GM21390 (cell line): Measurements from ENCODE around the gene MRNIP.

Experiments
- ATAC-seq: cut with Tn5 transposase; IDR thresholded peaks from one replicate; pipeline ENCODE4 v1.9.1; 2021; ENCODE audit not compliant: unreplicated experiment

Gene MRNIP, protein sequence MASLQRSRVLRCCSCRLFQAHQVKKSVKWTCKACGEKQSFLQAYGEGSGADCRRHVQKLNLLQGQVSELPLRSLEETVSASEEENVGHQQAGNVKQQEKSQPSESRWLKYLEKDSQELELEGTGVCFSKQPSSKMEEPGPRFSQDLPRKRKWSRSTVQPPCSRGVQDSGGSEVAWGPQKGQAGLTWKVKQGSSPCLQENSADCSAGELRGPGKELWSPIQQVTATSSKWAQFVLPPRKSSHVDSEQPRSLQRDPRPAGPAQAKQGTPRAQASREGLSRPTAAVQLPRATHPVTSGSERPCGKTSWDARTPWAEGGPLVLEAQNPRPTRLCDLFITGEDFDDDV

DNA sequence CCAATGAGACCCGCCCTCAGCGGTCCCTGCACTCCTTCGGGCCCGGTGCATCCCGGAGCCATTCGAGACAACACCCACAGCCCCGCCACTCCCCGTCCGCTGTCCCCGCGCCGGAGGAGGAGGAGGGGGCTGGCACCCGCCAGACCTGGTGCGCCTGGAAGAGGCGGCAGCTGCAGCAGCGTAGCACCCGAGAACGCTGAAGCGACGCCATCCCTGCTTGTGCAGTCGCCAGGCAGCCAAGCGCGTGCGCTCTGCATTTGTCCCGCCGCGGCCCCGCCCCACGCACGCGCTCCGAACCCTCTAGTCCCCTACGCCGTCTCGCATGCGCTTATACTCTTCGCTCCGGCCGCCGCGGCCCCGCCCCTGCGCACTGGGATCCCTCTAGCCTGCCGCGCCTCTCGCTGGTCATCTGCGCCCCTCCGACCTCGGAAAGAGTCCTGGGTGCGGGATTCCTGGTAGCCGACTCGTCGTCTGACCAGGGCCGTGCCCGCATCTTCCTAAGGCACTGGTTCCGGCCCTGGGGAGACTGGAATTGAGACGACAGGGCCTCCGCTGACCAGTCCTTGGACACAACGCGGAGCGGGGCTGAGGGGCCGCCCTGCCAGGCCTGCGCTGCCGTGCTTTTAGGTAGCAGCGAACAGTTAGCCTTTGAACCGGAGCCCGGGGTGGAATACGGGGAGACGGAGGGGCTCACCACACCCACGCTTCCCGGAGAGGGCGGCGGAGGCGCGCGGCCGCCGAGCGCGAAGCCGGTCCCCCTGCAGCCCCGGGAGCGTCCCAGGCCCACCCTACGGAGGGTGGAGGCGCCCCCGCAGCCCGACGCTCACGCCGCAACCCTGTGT lies at the start of gene MRNIP:
Gene MRNIP, minus strand, starts transcription at position 232 of the 842 bp plus-strand sequence. Its CDS starts 21 bp downstream, at position 211.
- peak; percentile 98 for ATAC-seq

DNA sequence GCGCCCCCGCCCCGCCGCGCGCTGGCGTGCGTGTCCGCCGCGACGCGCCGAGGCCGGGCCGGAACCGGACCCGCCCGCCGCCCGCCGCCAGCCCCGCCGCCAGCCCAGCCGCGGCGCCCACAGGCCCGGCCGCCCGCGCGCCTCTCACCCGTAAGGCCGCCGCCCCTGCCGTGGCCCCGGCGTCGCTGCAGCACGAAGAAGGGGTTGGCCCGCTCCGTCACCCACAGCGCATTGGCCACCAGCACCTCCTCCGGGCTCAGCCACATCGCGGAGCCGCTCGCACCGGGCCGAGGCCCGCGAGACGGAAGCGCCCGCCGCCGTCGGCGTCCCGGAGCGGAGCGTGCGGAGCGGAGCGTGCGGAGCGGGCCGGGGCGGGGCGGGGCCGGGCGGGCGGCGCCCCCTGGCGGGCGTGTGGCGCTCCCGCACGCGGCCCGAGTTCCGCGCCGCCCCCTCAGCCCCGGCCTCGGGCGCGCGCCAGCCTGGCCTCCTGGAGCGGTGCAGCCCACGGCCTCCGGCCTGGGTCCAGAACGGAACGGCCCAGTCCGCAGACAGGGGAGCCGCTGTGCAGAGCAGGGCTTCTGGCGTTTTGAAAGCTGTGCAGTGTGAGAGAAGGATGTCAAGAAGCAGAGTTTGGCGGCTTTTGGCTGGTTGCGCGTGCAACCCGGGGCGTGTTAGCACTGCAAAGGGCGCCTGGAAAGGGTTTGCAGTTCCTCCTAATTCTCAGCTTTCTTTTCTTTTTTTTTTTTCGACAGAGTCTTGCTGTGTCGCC lies 49.1 kb upstream of the MRNIP start, which contains the start of gene TBC1D9B:
Gene TBC1D9B, minus strand, starts transcription at position 342 of the 769 bp plus-strand sequence. Its CDS starts 76 bp downstream, at position 266.
- peak; percentile 95 for ATAC-seq

DNA sequence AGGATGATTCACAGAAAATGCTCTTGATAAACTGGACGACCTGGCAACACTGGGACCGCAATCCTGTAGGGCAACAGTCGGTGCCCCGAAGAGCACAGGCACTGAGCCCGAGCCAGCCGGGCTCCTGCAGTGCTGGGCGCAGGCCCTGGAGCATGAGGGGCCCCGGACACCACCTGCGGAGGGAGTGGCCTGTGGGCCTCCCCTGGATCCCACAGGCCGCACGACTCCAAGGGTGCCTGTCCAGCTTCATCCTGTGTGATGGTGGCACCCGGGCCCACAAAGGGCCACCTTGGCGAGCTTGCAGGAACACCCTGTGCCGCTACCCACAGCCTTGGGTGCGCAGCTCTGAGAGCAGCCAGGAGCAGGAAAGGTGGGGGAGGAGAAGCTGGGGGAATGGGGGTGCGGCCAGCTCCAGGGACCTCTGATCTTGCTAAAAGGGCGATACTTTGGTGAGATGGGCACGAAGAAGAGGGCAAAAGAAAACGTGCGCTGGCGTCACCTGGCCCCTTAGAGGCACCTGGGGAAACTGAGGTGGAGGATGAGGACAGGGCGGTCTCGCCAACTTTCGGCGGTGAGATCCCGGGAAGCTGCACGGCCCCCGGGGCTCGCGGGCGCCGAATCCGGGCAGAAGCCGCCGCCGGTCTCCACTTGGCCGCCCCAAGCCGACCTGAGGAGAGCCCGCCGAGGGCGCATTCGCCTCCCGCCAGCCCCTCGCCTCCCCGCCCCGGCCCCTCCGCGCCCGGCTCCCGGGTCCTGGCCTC lies 48.4 kb upstream of the MRNIP start:
- ATAC-seq: peak; percentile 39

DNA sequence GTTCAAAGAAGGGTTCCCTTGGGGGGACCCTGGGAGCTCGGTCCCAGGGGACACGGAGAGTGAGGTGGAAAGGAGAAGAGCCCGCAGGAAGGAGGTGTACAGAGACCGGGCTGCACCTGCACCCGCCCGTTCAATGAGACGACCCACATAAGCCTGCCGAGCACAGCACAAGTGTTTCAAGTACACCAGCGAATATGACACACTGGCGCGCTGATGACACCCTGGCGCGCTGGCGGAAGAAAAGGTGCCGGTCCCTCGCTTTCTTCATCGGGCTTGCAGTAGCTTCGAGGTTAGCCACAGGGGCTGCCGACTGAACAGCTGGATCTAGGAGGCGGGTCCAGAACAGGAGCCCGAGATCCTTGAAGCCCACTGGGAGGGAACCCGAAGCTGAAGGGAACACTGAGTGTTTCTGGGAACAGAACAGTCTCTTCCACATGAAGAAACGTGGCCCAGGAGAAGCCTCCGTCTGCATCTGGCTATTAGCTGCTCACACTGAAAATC lies 47.7 kb upstream of the MRNIP start:
- ATAC-seq: no peak

- ATAC-seq: no peak
These were observed 46.5 kb upstream of the MRNIP start for GRCh38 chr5:179905161-179905560.

DNA sequence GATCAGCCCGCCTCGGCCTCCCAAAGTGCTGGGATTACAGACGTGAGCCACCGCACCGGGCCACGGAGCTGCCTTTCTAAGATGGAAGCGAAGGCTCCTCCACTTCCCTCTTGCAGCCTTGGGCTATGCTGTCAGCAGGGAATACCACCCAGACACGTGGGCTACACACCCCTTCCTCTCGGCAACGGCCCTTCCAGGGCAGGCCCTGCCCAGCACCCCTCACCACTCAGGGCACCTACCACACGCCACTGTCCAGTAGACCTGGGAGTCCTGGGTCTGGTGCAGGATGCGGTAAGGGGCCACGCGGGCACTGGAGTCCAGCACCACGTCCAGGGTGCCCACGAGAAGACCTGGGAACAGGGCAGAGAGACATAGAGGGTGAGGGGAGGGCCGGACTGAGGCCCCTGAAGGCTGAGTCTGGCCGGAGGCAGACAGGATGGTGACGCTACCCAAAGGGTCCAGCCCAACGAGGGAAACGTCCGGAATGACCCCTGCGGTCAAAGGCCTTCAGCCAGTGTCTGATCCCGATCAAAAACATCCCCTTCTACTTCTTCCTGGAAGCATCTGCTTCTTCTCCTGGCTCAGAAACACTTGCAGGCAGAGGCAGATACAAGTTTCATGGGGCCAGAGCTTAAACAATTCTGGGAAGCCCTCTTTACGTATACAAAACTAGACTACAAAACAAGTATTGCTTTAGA lies 46.0 kb upstream of the MRNIP start:
- ATAC-seq: no peak

GRCh38 chr5:179902763-179903158 lies 44.1 kb upstream of the MRNIP start:
- ATAC-seq: no peak

DNA sequence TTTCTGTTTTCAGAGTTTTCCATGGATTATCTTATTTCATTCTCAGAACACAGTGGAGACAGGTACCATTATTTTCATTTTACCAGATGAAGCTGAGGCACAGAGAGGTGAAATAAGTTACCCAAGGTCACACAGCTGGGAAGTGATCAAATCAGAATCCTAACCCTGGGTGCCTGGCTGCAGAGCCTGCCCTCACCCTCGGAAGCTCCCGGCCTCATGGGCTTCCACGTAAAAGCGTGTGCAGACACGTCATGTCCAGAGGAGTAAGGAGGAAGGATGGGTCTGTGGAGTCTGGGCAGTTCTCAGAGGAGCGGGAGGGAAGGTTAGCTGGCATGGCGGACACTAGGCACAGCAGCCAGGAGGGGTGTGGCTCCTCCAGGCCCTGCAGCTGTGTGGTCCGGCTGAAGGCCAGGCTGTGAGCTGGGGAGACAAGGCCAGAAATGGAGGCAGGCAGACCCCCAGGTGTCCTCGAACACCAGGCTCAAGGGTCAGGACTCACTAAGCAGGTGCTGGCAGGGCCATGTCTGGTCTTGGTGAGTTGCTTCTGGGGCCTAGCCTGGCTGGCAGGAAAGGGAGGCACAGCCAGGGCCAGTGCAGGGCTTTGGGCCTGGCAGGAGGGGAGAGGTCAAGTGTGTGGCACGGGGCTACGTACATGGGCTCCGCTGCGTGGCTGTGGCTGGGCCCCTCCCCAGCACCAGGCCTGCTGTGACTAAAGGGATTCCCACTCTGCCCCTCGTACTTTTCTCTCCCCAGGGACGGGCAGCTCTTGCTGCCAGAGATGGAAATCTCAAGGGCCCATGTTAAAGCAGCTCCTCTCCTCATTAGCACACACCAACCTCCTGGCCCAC lies 43.5 kb upstream of the MRNIP start:
- no peak for ATAC-seq

DNA sequence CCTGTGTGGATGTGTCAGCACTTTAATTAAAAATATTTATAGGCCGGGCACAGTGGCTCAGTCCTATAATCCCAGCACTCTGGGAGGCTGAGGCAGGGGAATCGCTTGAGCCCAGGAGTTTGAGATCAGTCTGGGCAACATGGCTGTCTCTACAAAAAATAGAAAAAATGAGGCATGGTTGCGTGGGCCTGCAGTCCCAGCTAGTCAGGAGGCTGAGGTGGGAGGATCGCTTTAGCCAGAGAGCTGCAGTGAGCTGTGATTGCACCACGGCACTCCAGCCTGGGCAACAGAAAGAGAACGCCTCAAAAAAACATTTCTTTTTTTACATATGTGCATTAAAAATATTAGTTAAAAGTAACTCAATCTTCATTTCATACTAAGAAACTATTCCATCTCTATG lies 42.8 kb upstream of the MRNIP start:
- no peak for ATAC-seq

DNA sequence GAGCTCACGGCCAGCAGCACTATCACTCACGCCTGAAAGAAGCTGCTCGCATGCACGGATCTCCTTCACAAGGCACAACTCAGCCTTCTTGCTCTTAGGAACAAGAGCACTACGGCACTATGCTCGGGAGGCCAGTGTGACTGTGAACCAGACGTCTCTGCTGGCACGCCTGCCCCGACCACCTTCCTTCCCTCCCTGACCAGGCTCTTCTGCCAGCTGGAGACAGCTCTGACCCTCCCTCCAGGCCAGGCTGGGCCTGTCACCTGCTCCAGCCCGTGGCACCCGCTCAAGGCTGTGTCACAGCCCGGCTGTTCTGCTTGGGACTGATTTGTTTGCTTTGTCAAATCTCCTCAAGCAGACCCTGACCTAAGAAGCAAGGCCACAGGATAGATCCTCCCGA lies 42.1 kb upstream of the MRNIP start:
- ATAC-seq: no peak

GRCh38 chr5:179900206-179900605 lies 41.6 kb upstream of the MRNIP start:
- no peak for ATAC-seq

GRCh38 chr5:179895861-179896260 lies 37.2 kb upstream of the MRNIP start:
- no peak for ATAC-seq

DNA sequence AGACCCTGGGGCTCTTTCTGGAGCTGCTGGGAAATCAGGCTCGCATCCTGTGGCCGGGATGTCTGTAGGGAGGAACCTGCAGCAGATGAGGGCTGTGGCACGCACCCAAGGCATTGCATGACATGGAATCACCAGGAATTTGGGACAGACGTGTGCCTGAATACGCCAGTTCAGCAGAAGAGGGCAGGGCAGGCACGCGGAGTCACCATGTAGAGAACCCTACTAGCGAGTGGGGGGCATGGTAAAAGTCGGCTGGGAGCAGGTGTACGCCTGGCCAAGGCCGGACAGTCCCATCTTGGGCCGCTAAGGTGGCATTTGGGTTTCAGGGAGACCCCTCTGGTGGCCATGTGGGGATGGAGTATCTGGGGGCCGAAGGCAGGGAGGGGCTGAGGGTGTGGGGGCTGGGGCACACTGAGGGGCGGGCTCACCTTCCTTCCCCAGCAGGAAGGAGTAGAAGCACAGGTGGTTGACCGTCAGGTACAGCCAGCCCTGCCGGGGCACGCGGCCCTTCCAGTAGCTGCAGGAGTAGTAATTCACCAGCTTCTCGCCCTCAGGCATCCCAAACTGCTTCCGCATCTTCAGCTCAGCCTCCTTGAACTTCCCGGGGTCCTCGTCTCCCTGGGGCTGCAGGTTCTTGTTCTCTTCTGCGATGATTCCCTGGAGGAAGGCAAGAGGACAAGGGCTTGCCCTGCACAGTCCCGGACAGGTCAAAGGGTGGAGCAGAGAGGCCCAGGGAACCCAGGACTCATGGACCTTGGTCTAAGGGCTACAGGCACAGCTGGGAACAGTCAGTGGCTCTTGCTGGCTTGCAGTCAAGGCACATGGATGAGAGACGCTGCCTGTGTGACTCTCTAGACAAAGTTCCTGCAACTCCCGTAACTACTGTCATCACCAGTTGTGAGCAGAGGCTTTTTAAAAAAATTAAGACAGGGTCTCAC lies 35.6 kb upstream of the MRNIP start:
- ATAC-seq: no peak

DNA sequence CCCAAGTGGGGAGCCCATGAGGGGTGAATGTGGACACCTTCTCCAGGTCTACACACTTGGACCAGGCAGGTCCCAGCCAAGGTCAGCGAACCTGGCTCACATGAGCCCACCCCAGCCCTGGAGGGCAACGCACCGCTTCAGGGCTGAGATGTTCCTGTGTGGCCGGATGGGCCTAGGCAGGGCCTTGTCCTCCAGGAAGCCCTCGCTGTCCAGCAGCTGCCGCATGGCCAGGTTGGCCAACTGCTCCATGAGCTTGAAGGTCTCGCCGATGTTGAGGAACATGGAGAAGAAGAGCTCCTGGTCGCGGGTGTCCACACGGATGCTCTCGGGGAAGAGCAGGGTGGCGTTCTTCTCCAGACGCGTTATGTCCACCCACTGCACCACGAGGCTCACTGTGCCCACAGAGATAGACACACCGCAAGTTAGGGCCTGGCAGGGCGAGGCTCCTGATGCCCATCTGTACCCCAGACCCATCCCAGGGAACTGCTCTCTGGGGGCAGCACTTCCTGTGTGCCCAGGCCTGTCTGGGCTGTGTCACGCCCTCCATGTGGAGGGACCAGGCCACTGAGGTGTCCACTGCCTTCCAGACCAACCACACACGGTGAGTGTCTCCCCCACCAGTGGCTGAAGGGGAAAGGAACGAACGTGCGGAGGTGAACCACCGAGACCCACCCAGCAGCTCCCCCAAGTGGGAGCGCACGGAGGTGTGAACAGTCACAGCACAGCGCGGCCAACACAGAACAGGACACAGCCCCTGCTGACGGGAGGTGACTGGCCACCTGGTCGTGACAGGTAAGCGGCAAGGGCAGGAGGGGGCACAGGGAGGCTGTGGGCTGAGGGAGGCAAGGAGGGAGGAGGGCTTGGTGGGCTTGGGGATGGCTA lies 34.7 kb upstream of the MRNIP start:
- ATAC-seq: no peak

DNA sequence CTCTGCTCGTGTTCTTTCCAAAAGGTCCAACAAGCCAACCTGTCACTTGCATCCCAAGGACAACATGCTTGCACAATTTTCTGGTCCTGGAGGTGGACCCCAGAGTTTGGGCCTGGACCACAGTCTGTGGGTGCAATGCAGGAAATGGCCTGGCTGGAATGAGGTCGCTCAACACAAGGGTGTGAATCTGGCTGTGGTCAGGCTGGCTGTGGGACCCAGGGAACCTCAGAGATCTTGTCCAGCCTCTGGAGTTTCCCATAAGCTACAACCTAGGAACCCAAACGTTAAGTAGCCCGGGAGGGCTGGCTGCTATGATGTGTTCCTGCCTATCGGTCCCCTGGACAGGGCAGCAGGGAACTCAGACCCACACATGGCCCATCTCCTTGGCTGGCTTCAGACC lies 33.6 kb upstream of the MRNIP start:
- no peak for ATAC-seq

DNA sequence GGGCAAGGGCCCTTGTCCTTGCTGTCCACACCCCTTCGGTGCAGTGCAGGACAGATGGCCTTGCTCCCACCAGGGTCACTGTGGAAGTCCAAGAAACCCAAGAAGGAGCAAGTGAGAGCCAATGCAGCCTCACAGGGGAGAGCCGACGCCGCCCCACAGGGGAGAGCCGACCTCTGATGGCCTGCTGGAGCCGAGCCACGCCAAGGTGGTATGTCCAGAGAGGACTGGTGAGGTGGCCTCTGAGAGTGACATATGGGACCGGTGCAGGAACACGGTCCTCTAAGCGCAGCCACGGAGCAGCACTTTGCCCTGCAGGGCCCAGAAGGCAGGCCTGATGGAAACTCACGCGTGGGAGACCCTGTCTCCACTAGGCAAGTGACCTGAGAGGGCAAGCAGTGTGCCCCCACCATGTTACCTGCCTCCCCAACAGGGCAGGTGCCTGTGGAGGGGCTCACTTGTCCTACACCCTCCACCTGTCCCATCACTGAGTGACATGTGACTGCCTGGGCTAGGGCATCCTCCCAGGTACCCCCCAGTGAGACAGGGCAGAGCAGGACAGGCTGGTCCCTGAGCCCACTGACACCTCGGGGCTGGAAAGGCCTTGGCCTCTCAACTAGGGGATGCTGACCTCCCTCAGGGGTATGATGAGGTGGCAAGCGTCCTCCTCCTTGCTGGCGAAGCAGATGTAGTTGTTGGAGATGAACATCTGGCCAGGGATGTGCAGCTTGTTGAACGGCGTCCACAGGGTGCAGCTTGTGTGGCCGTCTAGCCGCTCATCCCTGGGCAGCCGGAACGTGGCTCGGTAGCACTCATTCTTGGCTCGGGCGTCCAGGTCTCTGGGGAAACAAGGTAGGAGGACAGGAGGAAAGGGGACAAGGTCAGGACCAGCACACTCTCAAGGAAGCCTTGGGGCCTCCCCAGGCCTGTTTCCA lies 32.4 kb upstream of the MRNIP start:
- no peak for ATAC-seq
